Tibial artery (tissue), 4 donors: ENCODE results near the gene FGFBP1.

ENCODE experiments used
- DNase-seq, 2 donors: peaks; one replicate each; pipeline ENCODE4 v3.0.0-alpha.2; 2019
- H3K27ac ChIP-seq, 2 donors: fragments of 200-600 bp; sonication (generic) in 1 of 2; 1 replicate in 1 of 2; 2 replicates in 1 of 2; pipeline ENCODE4 v1.5.1; 2018 to 2019; ENCODE audit warnings: mild to moderate bottlenecking in 1 of 2
- H3K27me3 ChIP-seq, 2 donors: fragments of 200-600 bp; sonication (generic) in 1 of 2; one replicate each; pipeline versions ENCODE4 v1.5.1 to v1.6.0; 2016 to 2019
- H3K36me3 ChIP-seq, 3 donors: fragments of 200-600 bp; sonication (generic) in 2 of 3; one replicate each; pipeline ENCODE4 v1.5.1; 2016 to 2019; ENCODE audit warnings: mild to moderate bottlenecking in 2 of 3
- H3K4me1 ChIP-seq, 4 donors: fragments of 200-600 bp; sonication (generic) in 2 of 4; 1 replicate in 3 of 4; 2 replicates in 1 of 4; pipeline ENCODE4 v1.5.1; 2016 to 2019
- H3K4me3 ChIP-seq, 2 donors: fragments of 200-600 bp; sonication (generic) in 1 of 2; 1 replicate in 1 of 2; 2 replicates in 1 of 2; pipeline ENCODE4 v1.5.1; 2018 to 2019; ENCODE audit warnings: mild to moderate bottlenecking in 2 of 2
- H3K9me3 ChIP-seq, 3 donors: fragments of 200-600 bp; sonication (generic) in 1 of 3; one replicate each; pipeline ENCODE4 v1.5.1; 2016 to 2019
- CTCF ChIP-seq, 2 experiments: fragments of 200-600 bp in 1 of 2; fragments of 450-650 bp in 1 of 2; IDR thresholded peaks; one replicate each; pipeline ENCODE4 v1.5.1; 2017 to 2019; ENCODE audit warnings: antibody characterized with exemption in 2 of 2, mild to moderate bottlenecking in 1 of 2, moderate library complexity in 1 of 2
- intact Hi-C: fragments of 100-400 bp; cut with DNase I; formaldehyde crosslinking; loops from one replicate; pipeline ENCODE4 v1.15.0; 2023; ENCODE audit warnings: low total_unique reads

Gene FGFBP1

GRCh38 chr4:15963576-15963975 lies 25.0 kb upstream of the FGFBP1 start:
- no peaks in the 10 kb centered on the region for H3K4me1 ChIP-seq
- no peak overlapping the region for H3K4me3 ChIP-seq
- intact Hi-C loops = no loop called here
- peaks cover 0 to 4% (median 0%) of the 10 kb centered on the region in 3 donors for H3K9me3 ChIP-seq
- H3K27me3 ChIP-seq = no peaks in the 10 kb centered on the region
- TF ChIP-seq CTCF (IDR thresholded peaks at IDR 0.05) = no peak
- no peak overlapping the region for H3K27ac ChIP-seq
- DNase-seq = no peak
- peaks cover 0 to 2% (median 0%) of the 10 kb centered on the region in 3 donors for H3K36me3 ChIP-seq

DNA sequence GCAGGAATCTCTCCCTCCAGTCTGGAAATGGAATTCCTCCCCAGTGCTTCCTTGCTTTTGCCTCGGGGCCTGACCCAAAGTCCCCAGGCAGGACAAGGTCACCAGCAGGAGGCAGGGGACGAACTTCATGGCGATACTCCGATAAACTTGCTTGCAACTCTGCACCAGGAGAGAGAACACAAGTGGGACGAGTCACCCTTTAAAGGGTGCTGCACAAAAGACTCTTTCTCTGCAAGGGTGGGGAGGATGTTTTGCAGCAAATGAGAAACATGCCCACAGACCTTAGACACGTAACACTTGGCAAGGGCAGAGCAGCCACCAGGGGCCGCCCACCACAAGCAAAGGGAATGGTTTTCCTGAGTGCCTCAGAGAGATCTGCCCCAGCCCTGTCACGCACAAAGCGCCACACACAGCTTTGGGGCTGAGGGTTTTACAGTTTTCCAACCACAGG lies 24.5 kb upstream of the FGFBP1 start, which contains the start of gene FGFBP2:
Gene FGFBP2 (minus strand): TSS at position 175 of the 451 bp plus-strand sequence. CDS start 46 bp downstream, at position 129.
- intact Hi-C loops = no loop called here
- Histone ChIP-seq H3K27me3 (no peaks in the 10 kb centered on the region), H3K36me3 (no peaks in the 10 kb centered on the region), H3K27ac (no peak within 1 kb of the TSS), H3K4me3 (no peak within 1 kb of the TSS), H3K9me3 (peaks cover 0 to 4% (median 0%) of the 10 kb centered on the region in 3 donors), H3K4me1 (no peaks in the 10 kb centered on the region)
- TF ChIP-seq CTCF (IDR thresholded peaks at IDR 0.05) = peak in 1 of 2 experiments; percentile 18
- peak in 1 of 2 donors; percentile 31 for DNase-seq

- intact Hi-C loops = no loop called here
- no peak for DNase-seq
- Histone ChIP-seq H3K9me3 (peaks cover 0 to 4% (median 0%) of the 10 kb centered on the region in 3 donors), H3K27me3 (no peaks in the 10 kb centered on the region), H3K27ac (no peak overlapping the region), H3K4me3 (no peak overlapping the region), H3K4me1 (no peaks in the 10 kb centered on the region), H3K36me3 (no peaks in the 10 kb centered on the region)
- TF ChIP-seq CTCF (IDR thresholded peaks at IDR 0.05) = no peak
Measured at GRCh38 chr4:15961781-15962510, 23.4 kb upstream of the FGFBP1 start.

DNA sequence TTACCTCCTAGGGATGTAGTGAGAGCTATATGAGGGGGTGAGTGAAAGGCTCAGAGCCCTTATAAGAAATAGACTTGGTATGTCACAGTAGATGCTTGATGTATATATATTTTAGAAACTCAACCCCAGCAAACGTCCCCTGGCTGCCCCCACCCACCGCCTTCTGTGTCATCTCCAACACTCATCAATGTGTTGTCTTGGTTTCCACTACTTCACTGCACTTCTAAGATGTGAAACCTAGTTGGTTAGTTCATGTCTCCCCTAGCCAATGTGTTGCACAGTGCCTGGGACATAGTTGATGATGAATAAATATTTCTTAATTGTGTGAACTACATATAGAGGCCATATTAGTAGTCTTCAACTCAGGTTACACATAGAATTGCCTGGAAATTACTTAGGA lies 20.0 kb upstream of the FGFBP1 start:
- H3K27ac ChIP-seq = no peak overlapping the region
- no peak for TF ChIP-seq CTCF (IDR thresholded peaks at IDR 0.05)
- intact Hi-C loops = loop anchor here (5.0 to 10.0 kb wide), 3 partner anchors 154 to 481 kb away; no protein-coding TSS in a partner anchor
- H3K36me3 ChIP-seq = no peaks in the 10 kb centered on the region
- H3K9me3 ChIP-seq = no peaks in the 10 kb centered on the region
- DNase-seq = no peak
- H3K4me3 ChIP-seq = no peak overlapping the region
- no peaks in the 10 kb centered on the region for H3K4me1 ChIP-seq
- H3K27me3 ChIP-seq = no peaks in the 10 kb centered on the region

DNA sequence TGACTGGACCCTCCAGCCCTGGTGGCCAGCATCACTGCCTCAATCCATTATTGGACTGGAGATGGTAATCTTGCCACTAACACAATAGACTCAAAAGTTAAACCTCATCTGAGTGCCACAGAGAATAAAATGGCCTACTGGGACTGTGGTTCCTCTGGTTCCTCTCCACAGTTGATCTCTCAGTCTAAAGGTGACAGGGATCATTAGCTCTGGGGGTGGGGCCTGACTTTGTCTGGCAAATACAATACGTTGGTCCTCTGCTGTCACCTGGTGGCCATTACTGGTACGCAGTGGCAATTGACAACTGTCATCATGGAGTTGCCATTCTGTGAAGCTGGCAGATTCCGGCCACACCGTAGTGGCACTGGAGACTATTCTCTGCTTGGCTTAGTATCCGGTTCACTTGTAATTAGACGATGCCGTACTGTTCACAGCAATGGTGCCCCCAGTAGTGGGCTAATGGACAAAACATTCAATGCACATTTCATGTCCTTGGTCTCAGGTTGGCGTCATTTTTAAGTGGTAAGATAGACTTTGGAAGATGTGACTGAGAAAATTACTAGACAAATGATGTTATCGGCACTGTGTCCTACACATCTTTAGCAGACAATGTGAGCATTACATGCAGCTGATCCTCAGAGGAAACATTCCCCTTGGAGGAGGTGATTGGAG lies 17.8 kb upstream of the FGFBP1 start:
- Histone ChIP-seq H3K27me3 (no peaks in the 10 kb centered on the region), H3K4me3 (no peak overlapping the region), H3K36me3 (no peaks in the 10 kb centered on the region), H3K27ac (no peak overlapping the region), H3K9me3 (no peaks in the 10 kb centered on the region), H3K4me1 (no peaks in the 10 kb centered on the region)
- intact Hi-C loops = loop anchor here (2.0 to 10.0 kb wide), 4 partner anchors 74 to 479 kb away; no protein-coding TSS in a partner anchor
- TF ChIP-seq CTCF (IDR thresholded peaks at IDR 0.05) = peak; percentile 93 to 94
- peak; percentile 83 to 84 for DNase-seq
